Left ventricle myocardium inferior (tissue), 1 donor: ENCODE data around the gene FXYD6. TPM values are rescaled to one million over a fixed set of nuclear protein-coding genes. Genes with fewer than 3 reads are reported as not detected.

Source experiments
- total RNA-seq: library from RNA; stranded (reverse); fragmentation: NEBNext Ultra II Directional; extraction: Animal tissue kit (Norgen Biotek cat#: 25700); gene quantifications from one replicate; pipeline ENCODE4 v1.2.1, GENCODE V29; 2021
- donor health status: DM: no; HTN: yes; CAD: no; lungs with severe emphysema.

FXYD6 gene
- total RNA-seq, 1 donor from 2014 or later = 30.2 TPM

Other genes starting within 250 kb of the FXYD6 start
- 0.19 TPM for gene DSCAML1, start 79.4 kb downstream of the FXYD6 start, total RNA-seq
- gene FXYD2, start 51.9 kb downstream of the FXYD6 start, total RNA-seq = 1.3 TPM
- not detected for gene TMPRSS13, start 52.7 kb upstream of the FXYD6 start, total RNA-seq
- gene IL10RA, start 109.7 kb upstream of the FXYD6 start, total RNA-seq = 5.0 TPM
- 0.30 TPM for gene TMPRSS4, start 200.4 kb upstream of the FXYD6 start, total RNA-seq
- gene SMIM35, start 210.3 kb upstream of the FXYD6 start, total RNA-seq = not detected